ENCODE measurements around the gene C16orf96.

DNA sequence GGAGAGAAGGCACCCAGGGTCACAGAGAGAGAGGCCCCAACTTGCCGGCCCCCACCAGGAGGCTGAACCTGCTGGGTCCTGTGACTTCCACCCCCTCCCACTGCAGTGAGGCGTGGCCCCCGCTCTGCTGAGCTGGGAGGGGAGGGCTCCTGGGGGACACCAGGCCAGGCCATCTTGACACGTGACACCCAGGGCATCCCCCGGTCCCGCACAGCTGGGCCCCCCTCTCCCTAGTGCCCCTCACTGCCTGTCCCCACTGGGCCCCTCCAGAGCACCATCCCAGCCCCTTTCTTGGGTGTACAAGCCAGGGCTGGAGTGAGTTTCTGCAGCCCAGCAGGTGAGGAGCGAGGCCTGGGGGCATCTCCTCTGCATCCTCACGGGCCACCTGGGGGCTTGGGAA, 46.2 kb downstream of the C16orf96 start:
- TF ChIP-seq, protein P1, sequence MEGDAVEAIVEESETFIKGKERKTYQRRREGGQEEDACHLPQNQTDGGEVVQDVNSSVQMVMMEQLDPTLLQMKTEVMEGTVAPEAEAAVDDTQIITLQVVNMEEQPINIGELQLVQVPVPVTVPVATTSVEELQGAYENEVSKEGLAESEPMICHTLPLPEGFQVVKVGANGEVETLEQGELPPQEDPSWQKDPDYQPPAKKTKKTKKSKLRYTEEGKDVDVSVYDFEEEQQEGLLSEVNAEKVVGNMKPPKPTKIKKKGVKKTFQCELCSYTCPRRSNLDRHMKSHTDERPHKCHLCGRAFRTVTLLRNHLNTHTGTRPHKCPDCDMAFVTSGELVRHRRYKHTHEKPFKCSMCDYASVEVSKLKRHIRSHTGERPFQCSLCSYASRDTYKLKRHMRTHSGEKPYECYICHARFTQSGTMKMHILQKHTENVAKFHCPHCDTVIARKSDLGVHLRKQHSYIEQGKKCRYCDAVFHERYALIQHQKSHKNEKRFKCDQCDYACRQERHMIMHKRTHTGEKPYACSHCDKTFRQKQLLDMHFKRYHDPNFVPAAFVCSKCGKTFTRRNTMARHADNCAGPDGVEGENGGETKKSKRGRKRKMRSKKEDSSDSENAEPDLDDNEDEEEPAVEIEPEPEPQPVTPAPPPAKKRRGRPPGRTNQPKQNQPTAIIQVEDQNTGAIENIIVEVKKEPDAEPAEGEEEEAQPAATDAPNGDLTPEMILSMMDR (IDR thresholded peaks at IDR 0.05), result no peak
- no peak for TF ChIP-seq EZH2 (IDR thresholded peaks at IDR 0.05)
- no peak for TF ChIP-seq EZH2phosphoT487 (IDR thresholded peaks at IDR 0.05)
